Activated T-cell treated with anti-CD3 and anti-CD28 coated beads, Interleukin-2, amount 50 U/mL, for 72 hours (primary cell): Measurements from ENCODE around the gene PGLYRP4. TPM values are rescaled to one million over a fixed set of nuclear protein-coding genes. Genes with fewer than 3 reads are reported as not detected.
"Not testable (repeated sequence)": the region's sequence is repeated elsewhere in the genome, so short reads cannot be mapped to it uniquely, and the experiment has no call there.

ENCODE experiments used
- ATAC-seq, 2 donors: fragments of 150-1000 bp; cut with Tn5 transposase; replicated peaks in 1 of 2; 2 replicates each; pipeline ENCODE4 v1.10.0; 2021; ENCODE audit warnings: moderate library complexity in 2 of 2, mild to moderate bottlenecking in 1 of 2
- DNase-seq, 2 donors: peaks; one replicate each; pipeline ENCODE4 v3.0.0; 2021 to 2022; ENCODE audit warnings: mixed read lengths in 1 of 2
- H3K27ac Mint-ChIP-seq: one replicate; pipeline ENCODE4 v1.8.0; 2022; ENCODE audit warnings: mild to moderate bottlenecking, moderate library complexity, mixed read lengths
- H3K27me3 Mint-ChIP-seq: one replicate; pipeline ENCODE4 v1.8.0; 2022; ENCODE audit warnings: low read depth, mixed read lengths
- H3K36me3 Mint-ChIP-seq, 2 donors: one replicate each; pipeline ENCODE4 v1.8.0; 2022; ENCODE audit warnings: mixed read lengths in 2 of 2, mild to moderate bottlenecking in 1 of 2; ENCODE audit not compliant: insufficient read depth in 2 of 2
- H3K4me1 Mint-ChIP-seq: one replicate; pipeline ENCODE4 v1.8.0; 2022; ENCODE audit warnings: low read depth, mixed read lengths
- H3K4me3 Mint-ChIP-seq, 2 donors: one replicate each; pipeline ENCODE4 v1.8.0; 2022; ENCODE audit warnings: mild to moderate bottlenecking in 2 of 2, mixed read lengths in 2 of 2, moderate library complexity in 2 of 2
- H3K9me3 Mint-ChIP-seq, 2 donors: one replicate each; pipeline ENCODE4 v1.8.0; 2022; ENCODE audit warnings: mixed read lengths in 2 of 2
- total RNA-seq, 2 donors: library from RNA; stranded (reverse); gene quantifications; one replicate each; pipeline ENCODE4 v1.2.3, GENCODE V29; 2022

Gene PGLYRP4
- total RNA-seq, 2 donors from 2014 or later = 0.21 to 0.29 TPM

- no peak within 1 kb of the TSS for H3K27ac Mint-ChIP-seq
- peaks cover 14% of the 10 kb centered on the region for H3K4me1 Mint-ChIP-seq
- H3K36me3 Mint-ChIP-seq = no peaks in the 10 kb centered on the region
- H3K4me3 Mint-ChIP-seq = no peak within 1 kb of the TSS
- H3K27me3 Mint-ChIP-seq = peaks cover 2% of the 10 kb centered on the region
- no peaks in the 10 kb centered on the region for H3K9me3 Mint-ChIP-seq
- DNase-seq = no peak
- no peak for ATAC-seq
Measured at GRCh38 chr1:153357853-153358690, 9.4 kb upstream of the PGLYRP4 start, which contains the start of gene S100A9. Gene S100A9, plus strand, starts transcription at chr1:153357854. Its CDS starts 430 bp downstream, at chr1:153358284.

- no peak for DNase-seq
- no peaks in the 10 kb centered on the region for H3K9me3 Mint-ChIP-seq
Measured at GRCh38 chr1:153357076-153357852, 8.6 kb upstream of the PGLYRP4 start.

GRCh38 chr1:153356392-153357075, 7.9 kb upstream of the PGLYRP4 start:
- ATAC-seq (no peak), DNase-seq (no peak)
- no peak overlapping the region for H3K4me3 Mint-ChIP-seq
- H3K9me3 Mint-ChIP-seq = no peaks in the 10 kb centered on the region
- H3K36me3 Mint-ChIP-seq = no peaks in the 10 kb centered on the region
- peaks cover 7% of the 10 kb centered on the region for H3K27me3 Mint-ChIP-seq
- no peak overlapping the region for H3K27ac Mint-ChIP-seq
- peaks cover 19% of the 10 kb centered on the region for H3K4me1 Mint-ChIP-seq

More at GRCh38 chr1:153357076-153357852, 8.6 kb upstream of the PGLYRP4 start:
- Mint-ChIP-seq H3K27ac (no peak overlapping the region), H3K4me3 (no peak overlapping the region), H3K27me3 (peaks cover 7% of the 10 kb centered on the region), H3K4me1 (peaks cover 19% of the 10 kb centered on the region), H3K36me3 (no peaks in the 10 kb centered on the region)
- no peak for ATAC-seq

DNA sequence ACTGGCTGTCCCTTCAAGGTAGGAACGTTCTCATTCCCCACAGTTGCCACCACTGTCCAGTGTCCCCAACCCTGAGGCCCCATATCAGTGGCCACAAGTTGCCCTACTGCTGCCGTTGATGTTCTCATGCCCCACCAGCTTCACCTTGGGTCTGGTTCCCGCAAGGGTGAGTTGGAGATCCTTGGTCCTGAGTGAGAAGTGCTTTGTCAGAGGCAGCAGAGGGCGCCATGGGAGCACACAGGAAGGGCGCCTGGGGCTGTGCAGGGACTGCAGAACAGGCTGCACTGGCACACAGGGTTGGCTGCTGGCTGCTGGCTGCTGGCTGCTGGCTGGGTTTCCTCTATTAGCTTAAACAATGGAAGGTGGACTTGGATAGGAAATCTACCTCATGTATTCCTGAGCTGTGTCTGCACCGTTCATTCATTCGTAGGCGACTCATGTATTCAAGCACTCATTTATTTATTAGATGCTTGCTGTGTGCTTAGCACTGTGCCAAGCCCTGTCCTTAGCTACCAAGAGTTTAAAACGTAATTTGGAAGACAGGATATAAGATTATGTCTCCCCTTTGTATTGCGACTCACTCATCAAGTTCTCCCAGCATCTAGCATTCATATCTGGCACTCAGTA, 6.9 kb upstream of the PGLYRP4 start:
- ATAC-seq (peak; percentile 82 to 84), DNase-seq (peak; percentile 51 to 65)
- Mint-ChIP-seq H3K27me3 (peaks cover 7% of the 10 kb centered on the region), H3K4me1 (peaks cover 19% of the 10 kb centered on the region), H3K9me3 (no peaks in the 10 kb centered on the region), H3K27ac (no peak overlapping the region), H3K36me3 (no peaks in the 10 kb centered on the region), H3K4me3 (no peak overlapping the region)

DNA sequence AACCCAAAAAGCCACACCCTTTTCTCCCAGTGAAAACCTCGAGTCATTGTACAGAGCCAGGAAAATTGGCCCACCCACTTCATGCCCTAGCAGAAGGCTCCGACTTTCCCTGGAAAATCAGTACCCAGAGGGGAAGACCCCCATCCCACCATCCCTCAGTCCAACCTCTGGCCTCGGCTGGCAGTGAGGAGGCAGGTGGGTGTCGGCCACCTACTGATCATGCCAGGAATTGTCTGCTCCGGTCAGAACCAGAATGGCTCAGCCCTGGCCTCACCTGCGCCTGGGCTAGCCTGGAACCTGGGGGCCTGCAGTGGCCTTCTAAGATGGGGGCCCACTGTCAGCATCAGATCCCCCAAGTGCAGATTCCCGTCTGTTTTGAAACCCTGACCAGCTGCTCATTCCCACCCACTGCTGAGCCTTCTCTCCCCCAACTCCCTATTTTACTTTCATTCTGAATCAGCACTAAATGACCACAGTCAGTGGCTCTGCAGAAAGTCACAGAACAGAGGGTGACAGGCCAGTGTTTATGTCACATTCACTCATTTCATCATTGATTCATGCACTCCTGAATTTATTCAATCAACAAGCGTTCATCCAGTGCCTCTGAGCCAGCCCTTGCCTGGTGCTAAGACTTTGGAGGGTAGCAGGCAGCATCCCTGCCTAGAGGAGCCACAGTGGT, 6.0 kb upstream of the PGLYRP4 start:
- peaks cover 11% of the 10 kb centered on the region for H3K27me3 Mint-ChIP-seq
- DNase-seq (no peak), ATAC-seq (peak in 1 of 2 donors; percentile 27)
- H3K27ac Mint-ChIP-seq = no peak overlapping the region
- no peaks in the 10 kb centered on the region for H3K36me3 Mint-ChIP-seq
- no peaks in the 10 kb centered on the region for H3K9me3 Mint-ChIP-seq
- peaks cover 19% of the 10 kb centered on the region for H3K4me1 Mint-ChIP-seq
- no peak overlapping the region for H3K4me3 Mint-ChIP-seq

GRCh38 chr1:153353226-153353947, 4.7 kb upstream of the PGLYRP4 start:
- ATAC-seq (no peak), DNase-seq (no peak)
- Mint-ChIP-seq H3K27me3 (peaks cover 20% of the 10 kb centered on the region), H3K4me1 (peaks cover 18% of the 10 kb centered on the region), H3K9me3 (no peaks in the 10 kb centered on the region), H3K4me3 (no peak overlapping the region), H3K36me3 (no peaks in the 10 kb centered on the region), H3K27ac (no peak overlapping the region)

- ATAC-seq (peak; percentile 58 to 61), DNase-seq (peak; percentile 62 to 69)
- Mint-ChIP-seq H3K36me3 (no peaks in the 10 kb centered on the region), H3K9me3 (no peaks in the 10 kb centered on the region), H3K4me1 (peaks cover 9% of the 10 kb centered on the region), H3K27me3 (peaks cover 20% of the 10 kb centered on the region), H3K27ac (no peak overlapping the region), H3K4me3 (no peak overlapping the region)
Measured at GRCh38 chr1:153352523-153352922, 3.9 kb upstream of the PGLYRP4 start.

DNA sequence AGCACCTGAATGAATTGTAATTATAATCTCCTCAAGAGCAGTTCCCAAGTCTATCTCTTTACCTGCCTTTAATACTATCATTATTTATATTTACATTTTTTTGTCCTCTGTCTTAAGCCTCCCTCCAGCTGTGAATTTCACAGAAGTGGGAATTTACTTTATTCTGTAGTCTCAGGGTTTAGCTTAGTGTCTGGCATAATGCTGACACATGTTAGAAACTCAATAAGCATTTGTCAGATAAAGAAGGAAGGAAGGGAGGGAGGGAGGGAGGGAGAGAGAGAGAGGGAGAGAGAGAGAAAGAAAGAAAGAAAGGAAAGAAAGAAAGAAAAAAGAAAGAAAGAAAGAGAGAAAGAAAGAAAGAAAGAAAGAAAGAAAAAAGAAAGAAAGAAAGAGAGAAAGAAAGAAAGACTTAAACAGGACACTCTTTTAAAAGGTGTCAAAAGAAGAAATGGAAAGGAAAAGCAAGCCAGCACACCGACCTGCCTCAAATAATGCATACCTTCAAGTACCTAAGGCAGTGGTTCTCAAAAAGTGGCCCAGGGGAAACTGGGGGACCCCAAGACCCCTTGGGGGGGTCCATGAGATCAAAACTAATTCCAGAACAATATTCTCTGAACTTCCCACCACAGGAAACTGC, 1.8 kb upstream of the PGLYRP4 start:
- DNase-seq (no peak), ATAC-seq (no peak)
- H3K4me3 Mint-ChIP-seq = no peak overlapping the region
- H3K27me3 Mint-ChIP-seq = peaks cover 40% of the 10 kb centered on the region
- no peaks in the 10 kb centered on the region for H3K9me3 Mint-ChIP-seq
- H3K36me3 Mint-ChIP-seq = no peaks in the 10 kb centered on the region
- H3K27ac Mint-ChIP-seq = no peak overlapping the region
- peaks cover 20% of the 10 kb centered on the region for H3K4me1 Mint-ChIP-seq

DNA sequence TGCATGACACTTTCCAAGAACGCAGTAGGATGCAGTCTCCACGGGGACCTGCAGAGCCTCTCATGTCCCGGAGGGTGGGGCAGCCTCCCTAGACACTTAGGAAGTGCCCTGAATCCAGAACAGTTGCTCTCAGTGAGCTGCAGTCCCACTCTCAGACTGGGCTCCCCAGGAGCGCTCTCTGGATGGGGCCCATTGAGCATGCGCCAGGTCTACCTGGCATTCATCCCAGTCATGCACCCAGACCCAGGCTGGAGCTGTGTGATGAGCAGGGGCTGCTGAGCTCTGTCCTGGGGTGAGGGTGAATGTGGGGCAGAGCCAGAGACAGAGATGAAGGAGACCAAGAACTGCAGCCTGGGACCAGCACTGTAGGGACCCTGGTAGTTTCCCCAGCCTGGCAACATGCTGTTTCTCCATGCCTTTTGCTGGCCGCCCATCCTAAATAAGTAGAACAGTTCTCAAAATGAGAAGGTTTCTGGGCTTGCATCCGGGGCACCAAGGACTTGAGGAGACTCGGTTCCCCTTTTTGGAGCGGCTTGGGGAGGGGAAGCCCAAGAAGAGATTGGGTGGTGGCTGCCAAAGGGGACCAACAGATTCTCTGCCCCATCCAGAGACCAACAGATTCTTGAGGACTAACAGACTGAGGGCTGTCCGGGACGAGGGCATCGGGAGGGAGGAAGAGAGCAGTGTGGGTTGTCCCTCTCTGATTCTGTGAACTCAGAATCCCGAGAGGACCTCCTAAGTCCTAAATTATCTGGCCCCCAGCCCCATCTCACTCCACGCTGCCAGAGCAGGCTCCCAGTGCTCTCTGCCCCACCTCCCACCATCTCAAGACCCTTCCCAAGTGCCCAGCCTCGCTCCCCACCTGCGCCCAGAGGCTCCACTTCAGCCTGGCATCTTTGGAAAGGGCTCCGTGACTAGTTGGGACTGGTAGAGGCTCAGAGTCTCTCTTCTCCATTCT, 1.0 kb upstream of the PGLYRP4 start:
- H3K27me3 Mint-ChIP-seq = peaks cover 43% of the 10 kb centered on the region
- no peak for DNase-seq
- ATAC-seq = no peak
- peaks cover 28% of the 10 kb centered on the region for H3K4me1 Mint-ChIP-seq
- no peak overlapping the region for H3K4me3 Mint-ChIP-seq
- H3K27ac Mint-ChIP-seq = no peak overlapping the region
- H3K36me3 Mint-ChIP-seq = no peaks in the 10 kb centered on the region
- no peaks in the 10 kb centered on the region for H3K9me3 Mint-ChIP-seq

- DNase-seq (no peak), ATAC-seq (no peak)
- H3K9me3 Mint-ChIP-seq = no peaks in the 10 kb centered on the region
- no peaks in the 10 kb centered on the region for H3K36me3 Mint-ChIP-seq
- H3K27ac Mint-ChIP-seq = no peak overlapping the region
- H3K4me3 Mint-ChIP-seq = no peak overlapping the region
- H3K4me1 Mint-ChIP-seq = peaks cover 46% of the 10 kb centered on the region
- H3K27me3 Mint-ChIP-seq = peaks cover 39% of the 10 kb centered on the region
Measured at GRCh38 chr1:153347856-153348255, 785 bp downstream of the PGLYRP4 start.

DNA sequence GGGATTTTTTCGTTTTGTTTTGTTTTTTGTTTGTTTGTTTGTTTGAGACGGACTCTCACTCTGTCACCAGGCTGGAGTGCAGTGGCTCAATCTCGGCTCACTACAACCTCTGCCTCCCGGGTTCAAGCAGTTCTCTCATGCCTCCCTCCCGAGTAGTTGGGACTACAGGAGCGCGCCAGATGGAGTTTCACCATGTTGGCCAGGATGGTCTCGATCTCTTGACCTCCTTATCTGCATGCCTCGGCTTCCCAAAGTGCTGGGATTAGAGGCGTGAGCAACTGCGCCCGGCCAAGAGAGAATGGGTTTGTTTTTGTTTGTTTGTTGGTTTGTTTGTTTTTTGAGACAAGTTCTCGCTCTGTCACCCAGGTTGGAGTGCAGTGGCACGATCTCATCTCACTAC, 1.6 kb downstream of the PGLYRP4 start:
- not testable (repeated sequence) for H3K36me3 Mint-ChIP-seq, H3K4me3 Mint-ChIP-seq, ATAC-seq, H3K27ac Mint-ChIP-seq, DNase-seq, H3K9me3 Mint-ChIP-seq
- Mint-ChIP-seq H3K27me3 (peaks cover 35% of the 10 kb centered on the region), H3K4me1 (peaks cover 49% of the 10 kb centered on the region)
